ENCODE results near the gene EFR3B.
"Not testable (repeated sequence)": the region's sequence is repeated elsewhere in the genome, so short reads cannot be mapped to it uniquely, and the experiment has no call there.

Gene EFR3B

GRCh38 chr2:25149646-25150045, 107.8 kb downstream of the EFR3B start:
- DNase-seq (ENCODE audit: low spot score) = no peak

- not testable (repeated sequence) for DNase-seq (ENCODE audit: low spot score)
These were observed 109.1 kb downstream of the EFR3B start for GRCh38 chr2:25150993-25151392.

GRCh38 chr2:25151718-25152117, 109.8 kb downstream of the EFR3B start:
- no peak for DNase-seq (ENCODE audit: low spot score)

- DNase-seq (ENCODE audit: low spot score) = no peak
These were observed 113.5 kb downstream of the EFR3B start for GRCh38 chr2:25155401-25155800.

- DNase-seq (ENCODE audit: low spot score) = no peak
These were observed 116.4 kb downstream of the EFR3B start for GRCh38 chr2:25158096-25158852.

- no peak for DNase-seq (ENCODE audit: low spot score)
These were observed 118.1 kb downstream of the EFR3B start for GRCh38 chr2:25159949-25160348.

- no peak for DNase-seq (ENCODE audit: low spot score)
These were observed 118.5 kb downstream of the EFR3B start for GRCh38 chr2:25160376-25160775.

GRCh38 chr2:25161055-25161781, 119.3 kb downstream of the EFR3B start:
- no peak for DNase-seq (ENCODE audit: low spot score)

- DNase-seq (ENCODE audit: low spot score) = not testable (repeated sequence)
These were observed 120.2 kb downstream of the EFR3B start for GRCh38 chr2:25162061-25162460.

- no peak for DNase-seq (ENCODE audit: low spot score)
These were observed 122.7 kb downstream of the EFR3B start for GRCh38 chr2:25164561-25164960.

- DNase-seq (ENCODE audit: low spot score) = no peak
These were observed 124.4 kb downstream of the EFR3B start for GRCh38 chr2:25165992-25166875.

GRCh38 chr2:25168256-25169072, 126.6 kb downstream of the EFR3B start, which contains the start of gene POMC:
Gene POMC, minus strand, starts transcription at chr2:25168580. Its CDS starts 3,808 bp downstream, at chr2:25164772.
- DNase-seq (ENCODE audit: low spot score) = peak; percentile 39

GRCh38 chr2:25169073-25169470, 127.2 kb downstream of the EFR3B start:
- DNase-seq (ENCODE audit: low spot score) = no peak

GRCh38 chr2:25170888-25171287, 129.0 kb downstream of the EFR3B start:
- no peak for DNase-seq (ENCODE audit: low spot score)

GRCh38 chr2:25173719-25174118, 131.8 kb downstream of the EFR3B start:
- DNase-seq (ENCODE audit: low spot score) = no peak

GRCh38 chr2:25174192-25174861, 132.5 kb downstream of the EFR3B start:
- no peak for DNase-seq (ENCODE audit: low spot score)

- no peak for DNase-seq (ENCODE audit: low spot score)
These were observed 134.3 kb downstream of the EFR3B start for GRCh38 chr2:25176138-25176537.

GRCh38 chr2:25176541-25177181, 134.8 kb downstream of the EFR3B start:
- no peak for DNase-seq (ENCODE audit: low spot score)

- no peak for DNase-seq (ENCODE audit: low spot score)
These were observed 135.3 kb downstream of the EFR3B start for GRCh38 chr2:25177211-25177611.

- no peak for DNase-seq (ENCODE audit: low spot score)
These were observed 137.1 kb downstream of the EFR3B start for GRCh38 chr2:25178976-25179375.

Measured in AG08396 (cell line).